Tibial nerve (tissue), 4 donors: Measurements from ENCODE around the gene VANGL1.

Source experiments
- EP300 ChIP-seq, 2 donors: sonication (generic); formaldehyde crosslinking; IDR thresholded peaks; one replicate each; pipeline ENCODE4 v1.6.1; 2017; ENCODE audit warnings: antibody characterized with exemption in 2 of 2, mild to moderate bottlenecking in 1 of 2
- POLR2A ChIP-seq, 2 donors: fragments of 450-650 bp; IDR thresholded peaks; one replicate each; pipeline ENCODE4 v1.6.1; 2017; ENCODE audit warnings: antibody characterized with exemption in 2 of 2, mild to moderate bottlenecking in 2 of 2, moderate library complexity in 2 of 2
- TF ChIP-seq, protein P1 (sequence below), 5 experiments: fragments of 200-600 bp in 3 of 5; fragments of 450-650 bp in 2 of 5; sonication (generic) in 3 of 5; IDR thresholded peaks; one replicate each; pipeline ENCODE4 v1.5.1; 2016 to 2019; ENCODE audit warnings: antibody characterized with exemption in 5 of 5, mild to moderate bottlenecking in 3 of 5, moderate library complexity in 2 of 5

DNA sequence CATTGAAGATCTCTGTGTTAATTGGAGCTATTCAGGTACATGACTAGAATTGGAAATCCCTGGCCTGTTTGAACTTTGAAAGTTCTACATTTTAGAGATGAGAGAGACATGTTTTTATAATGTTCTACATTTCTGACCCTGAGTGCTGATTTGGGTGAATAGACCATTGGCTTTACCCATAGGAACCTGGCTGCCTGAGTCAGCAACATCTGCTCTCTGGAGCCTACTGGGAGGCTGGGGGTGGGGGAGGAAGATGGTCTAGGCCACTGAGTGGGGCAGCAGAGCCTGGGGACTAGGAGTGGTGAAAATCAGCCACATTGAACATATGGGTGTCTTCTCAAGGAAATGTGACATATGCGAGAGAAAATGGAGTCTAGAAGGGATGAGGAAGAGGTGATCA is 1.4 kb upstream of the VANGL1 start:
- no peak for TF ChIP-seq EP300 (IDR thresholded peaks at IDR 0.05)
- TF ChIP-seq, protein P1, sequence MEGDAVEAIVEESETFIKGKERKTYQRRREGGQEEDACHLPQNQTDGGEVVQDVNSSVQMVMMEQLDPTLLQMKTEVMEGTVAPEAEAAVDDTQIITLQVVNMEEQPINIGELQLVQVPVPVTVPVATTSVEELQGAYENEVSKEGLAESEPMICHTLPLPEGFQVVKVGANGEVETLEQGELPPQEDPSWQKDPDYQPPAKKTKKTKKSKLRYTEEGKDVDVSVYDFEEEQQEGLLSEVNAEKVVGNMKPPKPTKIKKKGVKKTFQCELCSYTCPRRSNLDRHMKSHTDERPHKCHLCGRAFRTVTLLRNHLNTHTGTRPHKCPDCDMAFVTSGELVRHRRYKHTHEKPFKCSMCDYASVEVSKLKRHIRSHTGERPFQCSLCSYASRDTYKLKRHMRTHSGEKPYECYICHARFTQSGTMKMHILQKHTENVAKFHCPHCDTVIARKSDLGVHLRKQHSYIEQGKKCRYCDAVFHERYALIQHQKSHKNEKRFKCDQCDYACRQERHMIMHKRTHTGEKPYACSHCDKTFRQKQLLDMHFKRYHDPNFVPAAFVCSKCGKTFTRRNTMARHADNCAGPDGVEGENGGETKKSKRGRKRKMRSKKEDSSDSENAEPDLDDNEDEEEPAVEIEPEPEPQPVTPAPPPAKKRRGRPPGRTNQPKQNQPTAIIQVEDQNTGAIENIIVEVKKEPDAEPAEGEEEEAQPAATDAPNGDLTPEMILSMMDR (IDR thresholded peaks at IDR 0.05), result no peak
- TF ChIP-seq POLR2A (IDR thresholded peaks at IDR 0.05), result no peak
